NB4 (cell line): Measurements from ENCODE around the gene SCAI.
A peak's percentile ranks its signal among the peaks of the same experiment; 100 is the strongest.
"Not testable (repeated sequence)": the region's sequence is repeated elsewhere in the genome, so short reads cannot be mapped to it uniquely, and the experiment has no call there.

Experiments
- DNase-seq: peaks from one replicate; pipeline ENCODE4 v3.0.0; 2010; ENCODE audit warnings: low read depth
- H3K4me3 ChIP-seq: one replicate; pipeline ENCODE4 v1.5.1; 2011; ENCODE audit warnings: mild to moderate bottlenecking, low read depth, low read length, moderate library complexity
- CTCF ChIP-seq: IDR thresholded peaks from one replicate; pipeline ENCODE4 v1.5.1; 2012; ENCODE audit warnings: low read depth, low read length
- MAX ChIP-seq: IDR thresholded peaks from 2 replicates; pipeline ENCODE4 v1.6.1; 2011; ENCODE audit warnings: low read depth, low read length
- MYC ChIP-seq: IDR thresholded peaks from 2 replicates; pipeline ENCODE4 v1.6.1; 2011; ENCODE audit warnings: low read depth, low read length
- POLR2A ChIP-seq: IDR thresholded peaks from 2 replicates; pipeline ENCODE4 v1.6.1; 2011; ENCODE audit warnings: mild to moderate bottlenecking; ENCODE audit not compliant: insufficient read length; ENCODE audit errors: extremely low read depth

The SCAI gene

GRCh38 chr9:124972241-124972770 lies 171.0 kb downstream of the SCAI start:
- TF ChIP-seq POLR2A: no peak
- no peak for TF ChIP-seq CTCF
- TF ChIP-seq MYC: no peak
- no peak for TF ChIP-seq MAX

GRCh38 chr9:124969401-124969800 lies 173.9 kb downstream of the SCAI start:
- peak; percentile 45 for DNase-seq
- no peak for TF ChIP-seq CTCF
- TF ChIP-seq POLR2A: no peak
- TF ChIP-seq MAX: no peak
- TF ChIP-seq MYC: no peak
- H3K4me3 ChIP-seq: no peak overlapping the region

More at GRCh38 chr9:124972241-124972770, 171.0 kb downstream of the SCAI start:
- no peak overlapping the region for H3K4me3 ChIP-seq
- no peak for DNase-seq

DNA sequence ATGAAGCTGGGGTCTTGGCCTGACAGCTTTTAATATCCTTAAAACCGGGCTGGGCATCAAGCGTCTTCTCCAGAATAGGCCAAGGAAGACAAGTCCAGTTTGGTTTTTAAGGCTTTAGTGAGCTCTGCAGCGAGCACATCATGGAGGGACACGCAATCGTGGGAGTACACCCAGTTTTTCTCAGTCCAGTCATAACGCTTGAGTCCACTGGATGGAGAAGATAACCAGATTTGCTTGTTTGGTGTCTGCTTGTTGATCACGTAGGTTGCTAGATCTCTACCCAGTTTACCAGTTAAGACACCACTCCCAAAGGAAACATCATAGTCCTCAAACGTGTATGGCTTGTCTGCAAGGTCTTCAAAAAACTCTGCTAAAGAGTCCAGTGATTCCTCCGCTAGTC lies 175.1 kb downstream of the SCAI start:
- no peak for TF ChIP-seq MYC
- TF ChIP-seq POLR2A: no peak
- no peak for DNase-seq
- no peak overlapping the region for H3K4me3 ChIP-seq

GRCh38 chr9:124965775-124966568 lies 177.4 kb downstream of the SCAI start:
- DNase-seq: peak; percentile 64
- not testable (repeated sequence) for H3K4me3 ChIP-seq

DNA sequence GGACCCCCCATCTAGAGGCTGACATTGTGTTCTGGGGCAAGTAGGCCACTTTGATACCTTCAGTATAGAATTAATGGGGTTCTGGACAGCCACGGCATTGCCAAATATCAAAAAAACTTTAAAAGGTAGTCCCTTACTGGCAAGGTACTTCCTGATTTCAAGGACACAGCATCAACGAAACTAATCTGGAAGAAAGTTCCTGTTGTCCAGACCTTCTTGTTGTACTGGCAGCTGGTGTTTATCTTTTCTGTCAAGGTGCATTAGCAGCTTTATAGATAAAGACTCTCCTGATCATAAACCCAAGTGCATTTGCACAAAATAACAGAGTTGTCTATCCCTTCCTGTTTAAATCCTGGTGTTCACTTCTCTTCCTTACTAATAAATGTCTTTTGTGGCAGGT lies 178.7 kb downstream of the SCAI start:
- H3K4me3 ChIP-seq: no peak overlapping the region

DNA sequence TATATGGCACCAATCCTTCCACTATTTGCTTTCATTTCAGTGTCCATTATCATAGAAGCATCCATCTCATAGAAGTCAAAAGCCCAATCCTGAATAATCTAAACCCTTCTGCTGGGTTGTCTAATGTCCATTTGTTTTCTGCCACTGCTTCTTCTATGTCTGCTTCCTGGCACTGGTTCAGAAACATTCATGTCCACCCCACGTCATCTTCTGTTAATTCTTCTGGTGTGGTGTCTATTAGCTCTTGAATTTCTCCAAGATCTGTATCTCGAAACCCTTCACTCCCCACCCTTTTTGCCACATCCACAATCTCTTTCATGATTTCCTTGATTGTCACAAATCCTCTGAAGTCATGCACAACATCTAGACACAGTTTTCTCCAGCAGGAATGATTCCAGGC lies 179.3 kb downstream of the SCAI start:
- H3K4me3 ChIP-seq: no peak overlapping the region
- no peak for TF ChIP-seq MAX
- no peak for TF ChIP-seq MYC
- no peak for TF ChIP-seq POLR2A
- no peak for TF ChIP-seq CTCF
- DNase-seq: no peak

More for the DNA sequence above, 178.7 kb downstream of the SCAI start:
- peak; percentile 8 for DNase-seq
- TF ChIP-seq MAX (no peak), CTCF (no peak), MYC (no peak), POLR2A (no peak)

DNA sequence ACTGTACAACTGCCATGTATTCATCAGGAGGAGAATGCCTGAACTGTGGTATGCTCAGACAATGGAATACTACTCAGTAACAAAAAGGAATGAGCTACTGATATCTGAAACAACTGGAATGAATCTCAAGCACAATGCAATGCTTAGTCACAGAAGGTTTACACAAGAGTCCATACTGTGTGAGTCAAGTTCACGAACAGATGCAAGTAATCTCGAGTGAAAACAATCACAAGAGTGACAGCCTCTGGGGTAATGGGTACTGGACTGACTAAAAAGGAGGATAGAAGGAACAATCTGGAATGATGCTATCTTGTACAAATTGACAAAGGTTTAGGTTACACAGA lies 182.9 kb downstream of the SCAI start:
- H3K4me3 ChIP-seq: no peak overlapping the region
- TF ChIP-seq CTCF (no peak), POLR2A (no peak)
- DNase-seq: no peak

- DNase-seq, H3K4me3 ChIP-seq: not testable (repeated sequence)
These were observed 183.5 kb downstream of the SCAI start for GRCh38 chr9:124959671-124960408.
